H1 (cell line): ENCODE data around the gene PIAS1. TPM values are rescaled to one million over a fixed set of nuclear protein-coding genes. Genes with fewer than 3 reads are reported as not detected.

Source experiments
- CTCF ChIA-PET: fragments of 300-600 bp; sonication (Branson Sonifier 250); formaldehyde crosslinking; loops from one replicate; lab custom pipeline; 2021; ENCODE audit not compliant: partially characterized antibody; lab: Charles Lee
- POLR2A ChIA-PET: fragments of 300-600 bp; sonication (Branson Sonifier 250); formaldehyde crosslinking; loops from one replicate; lab custom pipeline; 2021; ENCODE audit warnings: inconsistent platforms; ENCODE audit not compliant: partially characterized antibody; lab: Charles Lee
- DNase-seq, 2 experiments: peaks; one replicate each; pipeline versions ENCODE4 v3.0.0 to v3.0.0-alpha.2; 2010 to 2022; ENCODE audit warnings: low spot score in 2 of 2, low read depth in 1 of 2, mixed read lengths in 1 of 2
- FAIRE-seq: peaks from 2 replicates; lab custom pipeline; 2011; peaks lifted over from hg19 to GRCh38; lab: Jason Lieb, UNC
- H2AFZ ChIP-seq: 2 replicates; pipeline ENCODE4 v1.8.1; 2012; ENCODE audit warnings: low read length, inconsistent platforms
- H2AK5ac ChIP-seq: 2 replicates; pipeline ENCODE4 v1.6.1; 2013; ENCODE audit warnings: low read depth, low read length
- H2BK120ac ChIP-seq: replicated peaks from 2 replicates; pipeline ENCODE3; 2013; ENCODE audit warnings: low read depth, low read length, inconsistent platforms
- H2BK12ac ChIP-seq: 2 replicates; pipeline ENCODE4 v1.6.1; 2013; ENCODE audit warnings: low read depth, low read length
- H2BK15ac ChIP-seq: 2 replicates; pipeline ENCODE4 v1.6.1; 2013; ENCODE audit warnings: low read length
- H2BK20ac ChIP-seq: 2 replicates; pipeline ENCODE4 v1.6.1; 2013; ENCODE audit warnings: low read length
- H2BK5ac ChIP-seq: 2 replicates; pipeline ENCODE4 v1.6.1; 2013; ENCODE audit warnings: low read depth, low read length
- H3K14ac ChIP-seq: 2 replicates; pipeline ENCODE4 v1.6.1; 2013; ENCODE audit warnings: inconsistent platforms; ENCODE audit not compliant: insufficient read length
- H3K18ac ChIP-seq: 2 replicates; pipeline ENCODE4 v1.6.1; 2013; ENCODE audit warnings: low read length; ENCODE audit errors: extremely low read depth
- H3K23ac ChIP-seq: 2 replicates; pipeline ENCODE4 v1.6.1; 2013; ENCODE audit warnings: inconsistent platforms; ENCODE audit not compliant: insufficient read length
- H3K23me2 ChIP-seq: 2 replicates; pipeline ENCODE4 v1.6.1; 2013; ENCODE audit warnings: low read depth, low read length
- H3K27ac ChIP-seq: 2 replicates; pipeline ENCODE4 v1.6.1; 2011; ENCODE audit warnings: low read depth, low read length, inconsistent platforms
- H3K27me3 ChIP-seq, 4 experiments: replicated peaks in 1 of 4; 1 replicate in 1 of 4; 2 replicates in 3 of 4; pipeline versions ENCODE4 v1.6.1 to v1.8.1; 2011 to 2013; ENCODE audit warnings: low read length in 3 of 4, mild to moderate bottlenecking in 3 of 4, inconsistent platforms in 2 of 4, mixed read lengths in 2 of 4, moderate library complexity in 1 of 4; ENCODE audit not compliant: control insufficient read depth in 3 of 4, insufficient read depth in 3 of 4; ENCODE audit errors: extremely low read depth in 1 of 4
- H3K36me3 ChIP-seq, 4 experiments: 2 replicates each; pipeline versions ENCODE4 v1.6.1 to v1.8.1; 2011 to 2013; ENCODE audit warnings: mild to moderate bottlenecking in 4 of 4, low read length in 3 of 4, moderate library complexity in 2 of 4, control low read depth in 1 of 4, inconsistent platforms in 1 of 4; ENCODE audit not compliant: insufficient read depth in 4 of 4, control insufficient read depth in 2 of 4
- H3K4ac ChIP-seq: replicated peaks from 2 replicates; pipeline ENCODE3; 2013; ENCODE audit warnings: low read length, low read depth, mixed read lengths, inconsistent platforms; ENCODE audit not compliant: insufficient read length
- H3K4me1 ChIP-seq, 4 experiments: replicated peaks in 1 of 4; 1 replicate in 1 of 4; 2 replicates in 3 of 4; pipeline versions ENCODE4 v1.6.1 to v1.8.1; 2011 to 2013; ENCODE audit warnings: low read length in 3 of 4, inconsistent platforms in 2 of 4, mixed read lengths in 1 of 4; ENCODE audit not compliant: insufficient read depth in 4 of 4, control insufficient read depth in 3 of 4
- H3K4me2 ChIP-seq, 2 experiments: 2 replicates each; pipeline versions ENCODE4 v1.6.1 to v1.8.1; 2011 to 2013; ENCODE audit warnings: low read depth in 2 of 2, low read length in 2 of 2, control low read depth in 1 of 2, inconsistent platforms in 1 of 2, mild to moderate bottlenecking in 1 of 2; ENCODE audit not compliant: insufficient read depth in 1 of 2
- H3K4me3 ChIP-seq, 4 experiments: fragments of 200-600, 300-600 bp in 1 of 4; sonication (generic), shearing (Covaris generic), sonication (Bioruptor Twin) in 1 of 4; 2 replicates each; pipeline versions ENCODE4 v1.5.1 to v1.8.1; 2011 to 2016; ENCODE audit warnings: low read length in 4 of 4, low read depth in 3 of 4, control low read depth in 2 of 4, inconsistent platforms in 2 of 4, mild to moderate bottlenecking in 2 of 4, mixed read lengths in 1 of 4, moderate library complexity in 1 of 4; ENCODE audit not compliant: insufficient read depth in 2 of 4; ENCODE audit errors: extremely low read depth in 1 of 4
- H3K56ac ChIP-seq: replicated peaks from 2 replicates; pipeline ENCODE3; 2013; ENCODE audit warnings: low read depth, mild to moderate bottlenecking, mixed read lengths, low read length, inconsistent platforms; ENCODE audit not compliant: insufficient read length
- H3K79me1 ChIP-seq: 2 replicates; pipeline ENCODE4 v1.6.1; 2013; ENCODE audit warnings: low read depth, low read length, control low read depth
- H3K79me2 ChIP-seq, 2 experiments: 2 replicates each; pipeline versions ENCODE4 v1.6.1 to v1.8.1; 2012 to 2013; ENCODE audit warnings: low read length in 2 of 2, mild to moderate bottlenecking in 2 of 2, inconsistent platforms in 1 of 2; ENCODE audit not compliant: insufficient read depth in 2 of 2, control insufficient read depth in 1 of 2
- H3K9ac ChIP-seq, 4 experiments: replicated peaks in 1 of 4; 1 replicate in 1 of 4; 2 replicates in 3 of 4; pipeline versions ENCODE4 v1.6.1 to v1.8.1; 2011 to 2013; ENCODE audit warnings: low read depth in 3 of 4, low read length in 3 of 4, control low read depth in 2 of 4, mild to moderate bottlenecking in 2 of 4, moderate library complexity in 2 of 4, inconsistent platforms in 1 of 4; ENCODE audit errors: extremely low read depth in 1 of 4
- H3K9me3 ChIP-seq, 2 experiments: 2 replicates each; pipeline versions ENCODE4 v1.6.1 to v1.8.1; 2012 to 2013; ENCODE audit warnings: mild to moderate bottlenecking in 2 of 2, moderate library complexity in 2 of 2, control low read depth in 1 of 2, inconsistent platforms in 1 of 2, low read depth in 1 of 2, low read length in 1 of 2, mixed read lengths in 1 of 2; ENCODE audit not compliant: insufficient read depth in 2 of 2
- H4K20me1 ChIP-seq, 2 experiments: replicated peaks in 1 of 2; 2 replicates each; pipeline versions ENCODE3 to v1.8.1; 2011 to 2013; ENCODE audit warnings: inconsistent platforms in 2 of 2, low read length in 2 of 2, mild to moderate bottlenecking in 1 of 2; ENCODE audit not compliant: insufficient read depth in 2 of 2, control insufficient read depth in 1 of 2
- H4K5ac ChIP-seq: 2 replicates; pipeline ENCODE4 v1.6.1; 2013; ENCODE audit warnings: low read length, low read depth, mixed read lengths, inconsistent platforms; ENCODE audit not compliant: insufficient read length
- H4K8ac ChIP-seq: 2 replicates; pipeline ENCODE4 v1.8.0; 2013; ENCODE audit warnings: mild to moderate bottlenecking, moderate library complexity, low read length, inconsistent platforms; ENCODE audit not compliant: insufficient read depth; ENCODE audit errors: extremely low read depth
- H4K91ac ChIP-seq: replicated peaks from 2 replicates; pipeline ENCODE3; 2013; ENCODE audit warnings: low read length, mixed read lengths, inconsistent platforms; ENCODE audit not compliant: insufficient read length
- TCF12 ChIP-seq: IDR thresholded peaks from 2 replicates; pipeline ENCODE4 v1.6.1; 2011; ENCODE audit warnings: low read depth, mild to moderate bottlenecking, low read length
- WGBS, 2 experiments: shearing (Covaris generic) in 1 of 2; methylation state at CpG; one replicate each; pipeline versions ENCODE4 v1.1.6 to v1.1.7; 2013 to 2015; ENCODE audit warnings: low lambda C conversion rate in 2 of 2, mixed read lengths in 2 of 2, inconsistent platforms in 1 of 2, low coverage in 1 of 2, missing lambda C conversion rate in 1 of 2; ENCODE audit not compliant: insufficient replicate concordance in 2 of 2, insufficient coverage in 1 of 2, insufficient read length in 1 of 2; ENCODE audit errors: extremely low coverage in 1 of 2, missing lambda C conversion rate in 1 of 2; 5-methylcytosine and 5-hydroxymethylcytosine counted together
- polyA plus RNA-seq, 7 experiments: library from polyadenylated mRNA; depleted of rRNA in 3 of 7; stranded (reverse) in 5 of 7; unstranded in 2 of 7; fragments of >200 nt in 5 of 7; fragments of 200-250 nt in 2 of 7; gene quantifications; 1 replicate in 5 of 7; 2 replicates in 1 of 7; 4 replicates in 1 of 7; pipeline versions ENCODE4 v1.2.1 to v1.2.3, GENCODE V29; 2011 to 2013; ENCODE audit warnings: missing spikeins in 2 of 7, mixed read lengths in 2 of 7
- total RNA-seq: library from RNA; stranded (reverse); fragmentation: NEBNext Ultra II Directional; extraction: Animal tissue kit (Norgen Biotek cat#: 25700); gene quantifications from 2 replicates; pipeline ENCODE4 v1.2.1, GENCODE V29; 2021

Gene PIAS1
- total and polyA plus RNA-seq, 2 of the 8 experiments (the other 6 are each of a cell fraction or from before 2014, with no cell fraction given): 30.8 to 34.5 TPM

DNA sequence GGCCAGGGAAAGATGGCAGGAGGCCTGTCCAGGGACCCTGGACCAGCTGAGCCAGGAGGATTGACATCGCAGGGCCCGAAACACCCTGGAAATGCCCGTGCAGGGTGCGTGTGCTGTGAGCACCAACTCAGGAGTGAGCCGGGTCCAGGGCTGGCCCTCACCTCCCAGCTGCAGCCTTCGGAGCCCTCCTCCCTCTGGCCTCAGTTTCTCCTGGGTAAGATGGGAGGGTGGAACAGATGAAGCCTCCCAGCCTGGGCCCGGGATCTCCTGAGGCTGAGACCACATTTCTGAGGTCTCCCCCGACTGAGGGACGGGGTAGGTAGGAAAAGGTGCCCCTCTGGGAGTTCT, 156.3 kb downstream of the PIAS1 start:
- H3K9ac ChIP-seq: no peak overlapping the region
- H3K4me2 ChIP-seq: 0 out of 4 replicates have a peak overlapping the region, but pooled peaks of 1 of the 2 experiments have one; percentile 30
- no peak overlapping the region for H4K8ac ChIP-seq
- FAIRE-seq (no peak), DNase-seq (no peak)
- H2BK20ac ChIP-seq: no peak overlapping the region
- H3K79me1 ChIP-seq: peaks cover 10% of the 10 kb centered on the region; the same call in 1 of the 2 replicates
- H3K4me1 ChIP-seq: peaks cover 2 to 35% (median 18%) of the 10 kb centered on the region in 4 experiments
- H3K27me3 ChIP-seq: no peaks in the 10 kb centered on the region
- H3K23ac ChIP-seq: no peak overlapping the region
- POLR2A ChIA-PET: interaction anchor here (1.1 to 2.4 kb wide), 5 partner anchors 8 to 18 kb away, joined by 5 to 19 read pairs (median 7); no protein-coding TSS in a partner anchor
- 92% methylated on average over 9 of the region's 9 CpGs; no CpG with 5 or more reads in 1 of the 2 experiments for WGBS, 2 experiments
- H3K4me3 ChIP-seq: no peak overlapping the region
- no peak overlapping the region for H2AFZ ChIP-seq
- H4K5ac ChIP-seq: peak overlapping the region; percentile 18
- H3K36me3 ChIP-seq: no peaks in the 10 kb centered on the region; a peak in 1 of 8 replicates
- peak overlapping the region; percentile 27; the same call in 1 of the 2 replicates for H3K27ac ChIP-seq
- no peaks in the 10 kb centered on the region for H3K9me3 ChIP-seq
- peaks cover 0 to 33% of the 10 kb centered on the region in 2 experiments; a peak in 2 of 4 replicates for H3K79me2 ChIP-seq
- H3K56ac ChIP-seq: no peak overlapping the region
- no peaks in the 10 kb centered on the region for H3K23me2 ChIP-seq
- TF ChIP-seq TCF12: no peak
- no peak overlapping the region for H2BK120ac ChIP-seq
- no peak overlapping the region for H2BK5ac ChIP-seq
- H3K4ac ChIP-seq: no peak overlapping the region
- CTCF ChIA-PET: interaction anchor here (1.3 to 5.7 kb wide), 9 partner anchors 9 to 347 kb away, joined by 3 to 101 read pairs (median 4); no protein-coding TSS in a partner anchor
- peak overlapping the region; percentile 13; the same call in 1 of the 2 replicates for H2AK5ac ChIP-seq
- peak overlapping the region; percentile 32; the same call in 1 of the 2 replicates for H3K18ac ChIP-seq
- no peak overlapping the region for H3K14ac ChIP-seq
- H4K91ac ChIP-seq: no peak overlapping the region
- peaks cover 10 to 33% of the 10 kb centered on the region in 2 experiments for H4K20me1 ChIP-seq
- H2BK12ac ChIP-seq: no peak overlapping the region
- H2BK15ac ChIP-seq: 0 out of 2 replicates have a peak overlapping the region, but pooled peaks have one; percentile 29
